ENCODE results near the gene TSHR.

- TF ChIP-seq MAX (IDR thresholded peaks at IDR 0.05) (no peak), CTCF (IDR thresholded peaks at IDR 0.05 in 2 of 3, conservative IDR thresholded peaks at IDR 0.05 in 1 of 3; ENCODE audit: borderline replicate concordance in 1 of 3, insufficient read depth in 1 of 3, low read depth in 2 of 3, low read length in 2 of 3) (no peak), POLR2A (IDR thresholded peaks at IDR 0.05; ENCODE audit: borderline replicate concordance, extremely low read depth, insufficient read depth, insufficient read length) (no peak), CBX3 (IDR thresholded peaks at IDR 0.05; ENCODE audit: low read depth) (no peak), FOSL1 (IDR thresholded peaks at IDR 0.05; ENCODE audit: low read depth) (no peak)
Measured at GRCh38 chr14:81169267-81169666, 213.8 kb downstream of the TSHR start.

Measured in HCT116 (cell line).